DOHH2 (cell line): ENCODE data around the gene CPNE6.

Source experiments
- EZH2phosphoT487 ChIP-seq: fragments of 200-600 bp; sonication (generic); IDR thresholded peaks from 2 replicates; pipeline ENCODE4 v1.6.1; 2017; ENCODE audit warnings: borderline replicate concordance, mild to moderate bottlenecking, antibody characterized with exemption, low read length, moderate library complexity, mixed read lengths
- TF ChIP-seq, protein P1 (sequence below): fragments of 200-600 bp; sonication (generic); IDR thresholded peaks from one replicate; pipeline ENCODE4 v1.5.1; 2014; ENCODE audit warnings: antibody characterized with exemption, mild to moderate bottlenecking, low read depth, low read length; ENCODE audit not compliant: poor library complexity, severe bottlenecking

DNA sequence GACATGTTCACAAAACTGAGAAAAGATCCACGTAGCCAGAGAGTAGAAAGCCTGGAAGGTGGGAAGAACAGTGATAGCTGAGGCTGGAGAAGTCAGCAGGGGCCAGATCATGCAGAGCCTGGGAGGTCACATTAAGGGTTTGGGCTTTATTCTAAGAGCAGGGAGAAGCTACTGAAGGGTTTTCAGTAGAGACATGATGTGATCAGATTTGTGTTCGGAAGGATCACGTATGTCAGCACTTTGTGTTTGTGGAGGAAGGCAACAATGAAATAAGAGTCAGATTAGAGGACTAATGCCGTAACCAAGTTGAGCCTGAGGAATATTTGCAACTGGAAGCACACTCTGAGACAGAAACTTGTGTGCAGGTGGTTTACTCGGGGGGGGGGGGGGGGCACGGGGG lies 18.5 kb downstream of the CPNE6 start:
- TF ChIP-seq, protein P1, sequence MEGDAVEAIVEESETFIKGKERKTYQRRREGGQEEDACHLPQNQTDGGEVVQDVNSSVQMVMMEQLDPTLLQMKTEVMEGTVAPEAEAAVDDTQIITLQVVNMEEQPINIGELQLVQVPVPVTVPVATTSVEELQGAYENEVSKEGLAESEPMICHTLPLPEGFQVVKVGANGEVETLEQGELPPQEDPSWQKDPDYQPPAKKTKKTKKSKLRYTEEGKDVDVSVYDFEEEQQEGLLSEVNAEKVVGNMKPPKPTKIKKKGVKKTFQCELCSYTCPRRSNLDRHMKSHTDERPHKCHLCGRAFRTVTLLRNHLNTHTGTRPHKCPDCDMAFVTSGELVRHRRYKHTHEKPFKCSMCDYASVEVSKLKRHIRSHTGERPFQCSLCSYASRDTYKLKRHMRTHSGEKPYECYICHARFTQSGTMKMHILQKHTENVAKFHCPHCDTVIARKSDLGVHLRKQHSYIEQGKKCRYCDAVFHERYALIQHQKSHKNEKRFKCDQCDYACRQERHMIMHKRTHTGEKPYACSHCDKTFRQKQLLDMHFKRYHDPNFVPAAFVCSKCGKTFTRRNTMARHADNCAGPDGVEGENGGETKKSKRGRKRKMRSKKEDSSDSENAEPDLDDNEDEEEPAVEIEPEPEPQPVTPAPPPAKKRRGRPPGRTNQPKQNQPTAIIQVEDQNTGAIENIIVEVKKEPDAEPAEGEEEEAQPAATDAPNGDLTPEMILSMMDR = no peak
- no peak for TF ChIP-seq EZH2phosphoT487
